ENCODE data around the gene NPIPA7.
"Not testable (repeated sequence)": the region's sequence is repeated elsewhere in the genome, so short reads cannot be mapped to it uniquely, and the experiment has no call there.

Gene NPIPA7

DNA sequence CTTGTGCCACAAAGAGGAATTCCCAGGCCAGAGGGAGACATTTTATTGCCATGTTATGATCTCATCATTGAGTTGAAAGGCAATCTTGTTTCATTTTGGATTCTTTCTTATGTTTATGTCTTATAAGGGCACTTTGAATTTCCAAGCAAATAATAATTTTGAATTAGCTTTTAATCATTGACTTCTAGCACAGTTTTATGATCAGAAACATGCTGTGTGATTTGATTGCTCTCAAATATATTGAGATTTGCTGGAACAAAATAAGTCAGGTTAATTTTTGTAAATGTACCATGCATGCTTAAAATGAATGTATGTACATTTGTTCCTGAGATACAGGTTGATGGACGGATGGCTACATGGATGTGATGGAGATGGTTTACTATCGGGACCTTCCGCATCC lies at the start of gene NPIPA7:
TSS of gene NPIPA7 (plus strand) at position 301 of the 400 bp plus-strand sequence. CDS start 105 bp downstream, outside the sequence.
- not testable (repeated sequence) for DNase-seq (ENCODE audit: low spot score in 2 of 2); ATAC-seq (ENCODE audit: low read depth); H3K27ac Mint-ChIP-seq; H3K36me3 Mint-ChIP-seq; H3K4me3 Mint-ChIP-seq; H3K27me3 Mint-ChIP-seq; H3K9me3 Mint-ChIP-seq; H3K4me1 Mint-ChIP-seq

DNA sequence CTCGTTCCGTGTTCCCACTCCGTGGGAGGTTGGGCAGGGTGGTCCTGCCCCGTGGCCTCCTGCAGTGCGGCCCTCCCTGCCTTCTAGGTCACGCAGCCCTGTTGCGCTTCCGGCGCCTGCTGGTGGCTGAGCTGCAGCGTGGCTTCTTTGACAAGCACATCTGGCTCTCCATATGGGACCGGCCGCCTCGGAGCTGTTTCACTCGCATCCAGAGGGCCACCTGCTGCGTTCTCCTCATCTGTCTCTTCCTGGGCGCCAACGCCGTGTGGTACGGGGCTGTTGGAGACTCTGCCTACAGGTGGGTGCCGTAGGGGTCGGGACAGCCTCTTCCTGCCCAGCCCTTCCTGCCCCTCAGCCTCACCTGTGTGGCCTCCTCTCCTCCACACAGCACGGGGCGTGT lies 47.5 kb upstream of the NPIPA7 start:
- not testable (repeated sequence) for ATAC-seq (ENCODE audit: low read depth); H3K9me3 Mint-ChIP-seq; H3K4me3 Mint-ChIP-seq; H3K36me3 Mint-ChIP-seq; DNase-seq (ENCODE audit: low spot score in 2 of 2); H3K27ac Mint-ChIP-seq; H3K27me3 Mint-ChIP-seq; H3K4me1 Mint-ChIP-seq

DNA sequence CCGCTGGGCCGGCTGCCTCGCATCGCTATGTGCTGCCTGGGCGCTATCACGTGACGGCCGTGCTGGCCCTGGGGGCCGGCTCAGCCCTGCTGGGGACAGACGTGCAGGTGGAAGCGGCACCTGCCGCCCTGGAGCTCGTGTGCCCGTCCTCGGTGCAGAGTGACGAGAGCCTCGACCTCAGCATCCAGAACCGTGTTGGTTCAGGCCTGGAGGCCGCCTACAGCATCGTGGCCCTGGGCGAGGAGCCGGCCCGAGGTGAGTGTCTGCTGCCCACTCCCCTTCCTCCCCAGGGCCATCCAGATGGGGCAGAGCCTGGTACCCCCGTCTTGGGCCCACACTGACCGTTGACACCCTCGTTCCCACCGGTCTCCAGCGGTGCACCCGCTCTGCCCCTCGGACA lies 21.4 kb upstream of the NPIPA7 start:
- not testable (repeated sequence) for H3K4me1 Mint-ChIP-seq; H3K27me3 Mint-ChIP-seq; H3K4me3 Mint-ChIP-seq; H3K27ac Mint-ChIP-seq; ATAC-seq (ENCODE audit: low read depth); DNase-seq (ENCODE audit: low spot score in 2 of 2); H3K36me3 Mint-ChIP-seq; H3K9me3 Mint-ChIP-seq

DNA sequence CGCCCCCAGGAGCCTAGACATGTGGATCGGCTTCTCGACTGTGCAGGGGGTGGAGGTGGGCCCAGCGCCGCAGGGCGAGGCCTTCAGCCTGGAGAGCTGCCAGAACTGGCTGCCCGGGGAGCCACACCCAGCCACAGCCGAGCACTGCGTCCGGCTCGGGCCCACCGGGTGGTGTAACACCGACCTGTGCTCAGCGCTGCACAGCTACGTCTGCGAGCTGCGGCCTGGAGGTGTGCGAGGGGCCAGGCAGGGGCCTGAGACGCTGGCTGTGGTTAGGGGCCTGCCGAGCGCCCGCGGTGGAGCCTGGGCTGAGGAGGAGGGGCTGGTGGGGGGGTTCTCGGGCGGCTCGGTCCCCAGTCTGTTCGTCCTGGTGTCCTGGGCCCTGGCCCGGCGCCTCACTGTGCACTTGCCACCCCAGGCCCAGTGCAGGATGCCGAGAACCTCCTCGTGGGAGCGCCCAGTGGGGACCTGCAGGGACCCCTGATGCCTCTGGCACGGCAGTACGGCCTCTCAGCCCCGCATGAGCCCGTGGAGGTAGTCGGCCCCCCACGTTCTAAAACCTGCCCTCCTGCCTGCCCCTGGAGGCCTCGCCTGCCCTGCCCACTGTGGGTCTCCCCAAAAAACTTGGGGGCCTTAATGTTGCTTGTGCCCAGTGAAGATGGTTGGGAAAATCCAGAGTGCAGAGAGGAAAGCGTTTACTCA lies 20.2 kb upstream of the NPIPA7 start:
- ATAC-seq (ENCODE audit: low read depth); H3K9me3 Mint-ChIP-seq; DNase-seq (ENCODE audit: low spot score in 2 of 2); H3K36me3 Mint-ChIP-seq; H3K27me3 Mint-ChIP-seq; H3K27ac Mint-ChIP-seq; H3K4me1 Mint-ChIP-seq; H3K4me3 Mint-ChIP-seq: not testable (repeated sequence)

DNA sequence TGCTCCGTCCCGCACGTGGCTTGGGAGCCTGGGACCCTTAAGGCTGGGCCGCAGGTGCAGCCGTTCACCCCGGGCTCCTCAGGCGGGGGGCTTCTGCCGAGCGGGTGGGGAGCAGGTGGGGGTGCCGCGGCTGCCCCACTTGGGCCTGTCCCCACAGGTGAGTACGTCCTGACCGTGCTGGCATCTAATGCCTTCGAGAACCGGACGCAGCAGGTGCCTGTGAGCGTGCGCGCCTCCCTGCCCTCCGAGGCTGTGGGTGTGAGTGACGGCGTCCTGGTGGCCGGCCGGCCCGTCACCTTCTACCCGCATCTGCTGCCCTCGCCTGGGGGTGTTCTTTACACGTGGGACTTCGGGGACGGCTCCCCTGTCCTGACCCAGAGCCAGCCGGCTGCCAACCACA lies 15.3 kb upstream of the NPIPA7 start:
- H3K36me3 Mint-ChIP-seq; H3K4me1 Mint-ChIP-seq; DNase-seq (ENCODE audit: low spot score in 2 of 2); H3K27me3 Mint-ChIP-seq; H3K4me3 Mint-ChIP-seq; H3K9me3 Mint-ChIP-seq; ATAC-seq (ENCODE audit: low read depth); H3K27ac Mint-ChIP-seq: not testable (repeated sequence)

DNA sequence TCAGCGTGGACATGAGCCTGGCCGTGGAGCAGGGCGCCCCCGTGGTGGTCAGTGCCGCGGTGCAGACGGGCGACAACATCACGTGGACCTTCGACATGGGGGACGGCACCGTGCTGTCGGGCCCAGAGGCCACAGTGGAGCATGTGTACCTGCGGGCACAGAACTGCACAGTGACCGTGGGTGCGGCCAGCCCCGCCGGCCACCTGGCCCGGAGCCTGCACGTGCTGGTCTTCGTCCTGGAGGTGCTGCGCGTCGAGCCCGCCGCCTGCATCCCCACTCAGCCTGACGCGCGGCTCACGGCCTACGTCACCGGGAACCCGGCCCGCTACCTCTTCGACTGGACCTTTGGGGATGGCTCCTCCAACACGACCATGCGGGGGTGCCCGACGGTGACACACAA lies 14.8 kb upstream of the NPIPA7 start:
- not testable (repeated sequence) for H3K36me3 Mint-ChIP-seq; DNase-seq (ENCODE audit: low spot score in 2 of 2); ATAC-seq (ENCODE audit: low read depth); H3K9me3 Mint-ChIP-seq; H3K4me3 Mint-ChIP-seq; H3K27ac Mint-ChIP-seq; H3K4me1 Mint-ChIP-seq; H3K27me3 Mint-ChIP-seq

DNA sequence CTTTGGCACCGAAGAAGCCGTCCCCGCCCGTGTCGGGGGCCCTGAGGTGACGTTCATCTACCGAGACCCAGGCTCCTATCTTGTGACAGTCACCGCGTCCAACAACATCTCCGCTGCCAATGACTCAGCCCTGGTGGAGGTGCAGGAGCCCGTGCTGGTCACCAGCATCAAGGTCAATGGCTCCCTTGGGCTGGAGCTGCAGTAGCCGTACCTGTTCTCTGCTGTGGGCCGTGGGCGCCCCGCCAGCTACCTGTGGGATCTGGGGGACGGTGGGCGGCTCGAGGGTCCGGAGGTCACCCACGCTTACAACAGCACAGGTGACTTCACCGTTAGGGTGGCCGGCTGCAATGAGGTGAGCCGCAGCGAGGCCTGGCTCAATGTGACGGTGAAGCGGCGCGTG lies 14.2 kb upstream of the NPIPA7 start:
- not testable (repeated sequence) for H3K36me3 Mint-ChIP-seq; DNase-seq (ENCODE audit: low spot score in 2 of 2); H3K9me3 Mint-ChIP-seq; H3K4me3 Mint-ChIP-seq; ATAC-seq (ENCODE audit: low read depth); H3K27ac Mint-ChIP-seq; H3K27me3 Mint-ChIP-seq; H3K4me1 Mint-ChIP-seq

DNA sequence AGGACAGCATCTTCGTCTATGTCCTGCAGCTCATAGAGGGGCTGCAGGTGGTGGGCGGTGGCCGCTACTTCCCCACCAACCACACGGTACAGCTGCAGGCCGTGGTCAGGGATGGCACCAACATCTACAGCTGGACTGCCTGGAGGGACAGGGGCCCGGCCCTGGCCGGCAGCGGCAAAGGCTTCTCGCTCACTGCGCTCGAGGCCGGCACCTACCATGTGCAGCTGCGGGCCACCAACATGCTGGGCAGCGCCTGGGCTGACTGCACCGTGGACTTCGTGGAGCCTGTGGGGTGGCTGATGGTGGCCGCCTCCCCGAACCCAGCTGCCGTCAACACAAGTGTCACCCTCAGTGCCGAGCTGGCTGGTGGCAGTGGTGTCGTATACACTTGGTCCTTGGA lies 13.6 kb upstream of the NPIPA7 start:
- H3K27ac Mint-ChIP-seq; ATAC-seq (ENCODE audit: low read depth); H3K36me3 Mint-ChIP-seq; DNase-seq (ENCODE audit: low spot score in 2 of 2); H3K27me3 Mint-ChIP-seq; H3K4me1 Mint-ChIP-seq; H3K9me3 Mint-ChIP-seq; H3K4me3 Mint-ChIP-seq: not testable (repeated sequence)

DNA sequence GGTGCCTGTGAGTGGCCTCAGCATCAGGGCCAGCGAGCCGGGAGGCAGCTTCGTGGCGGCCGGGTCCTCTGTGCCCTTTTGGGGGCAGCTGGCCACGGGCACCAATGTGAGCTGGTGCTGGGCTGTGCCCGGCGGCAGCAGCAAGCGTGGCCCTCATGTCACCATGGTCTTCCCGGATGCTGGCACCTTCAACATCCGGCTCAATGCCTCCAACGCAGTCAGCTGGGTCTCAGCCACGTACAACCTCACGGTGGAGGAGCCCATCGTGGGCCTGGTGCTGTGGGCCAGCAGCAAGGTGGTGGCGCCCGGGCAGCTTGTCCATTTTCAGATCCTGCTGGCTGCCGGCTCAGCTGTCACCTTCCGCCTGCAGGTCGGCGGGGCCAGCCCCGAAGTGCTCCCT lies 13.1 kb upstream of the NPIPA7 start:
- not testable (repeated sequence) for H3K4me1 Mint-ChIP-seq; DNase-seq (ENCODE audit: low spot score in 2 of 2); H3K36me3 Mint-ChIP-seq; H3K27me3 Mint-ChIP-seq; H3K9me3 Mint-ChIP-seq; H3K4me3 Mint-ChIP-seq; ATAC-seq (ENCODE audit: low read depth); H3K27ac Mint-ChIP-seq

DNA sequence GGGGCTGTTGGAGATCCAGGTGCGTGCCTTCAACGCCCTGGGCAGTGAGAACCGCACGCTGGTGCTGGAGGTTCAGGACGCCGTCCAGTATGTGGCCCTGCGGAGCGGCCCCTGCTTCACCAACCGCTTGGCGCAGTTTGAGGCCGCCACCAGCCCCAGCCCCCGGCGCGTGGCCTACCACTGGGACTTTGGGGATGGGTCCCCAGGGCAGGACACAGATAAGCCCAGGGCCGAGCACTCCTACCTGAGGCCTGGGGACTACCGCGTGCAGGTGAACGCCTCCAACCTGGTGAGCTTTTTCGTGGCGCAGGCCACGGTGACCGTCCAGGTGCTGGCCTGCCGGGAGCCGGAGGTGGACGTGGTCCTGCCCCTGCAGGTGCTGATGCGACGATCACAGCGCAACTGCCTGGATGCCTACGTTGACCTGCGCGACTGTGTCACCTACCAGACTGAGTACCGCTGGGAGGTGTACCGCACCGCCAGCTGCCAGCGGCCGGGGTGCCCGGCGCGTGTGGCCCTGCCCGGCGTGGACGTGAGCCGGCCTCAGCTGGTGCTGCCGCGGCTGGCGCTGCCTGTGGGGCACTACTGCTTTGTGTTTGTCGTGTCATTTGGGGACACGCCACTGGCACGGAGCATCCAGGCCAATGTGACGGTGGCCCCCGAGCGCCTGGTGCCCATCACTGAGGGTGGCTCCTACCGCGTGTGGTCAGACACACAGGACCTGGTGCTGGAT lies 12.2 kb upstream of the NPIPA7 start:
- H3K27ac Mint-ChIP-seq; H3K4me3 Mint-ChIP-seq; H3K27me3 Mint-ChIP-seq; DNase-seq (ENCODE audit: low spot score in 2 of 2); ATAC-seq (ENCODE audit: low read depth); H3K9me3 Mint-ChIP-seq; H3K36me3 Mint-ChIP-seq; H3K4me1 Mint-ChIP-seq: not testable (repeated sequence)

DNA sequence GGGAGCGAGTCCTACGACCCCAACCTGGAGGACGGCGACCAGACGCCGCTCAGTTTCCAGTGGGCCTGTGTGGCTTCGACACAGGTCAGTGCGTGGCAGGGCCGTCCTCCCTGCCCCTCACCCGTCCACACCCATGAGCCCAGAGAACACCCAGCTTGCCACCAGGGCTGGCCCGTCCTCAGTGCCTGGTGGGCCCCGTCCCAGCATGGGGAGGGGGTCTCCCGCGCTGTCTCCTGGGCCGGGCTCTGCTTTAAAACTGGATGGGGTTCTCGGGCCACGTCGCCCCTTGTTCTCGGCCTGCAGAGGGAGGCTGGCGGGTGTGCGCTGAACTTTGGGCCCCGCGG lies 11.7 kb upstream of the NPIPA7 start:
- not testable (repeated sequence) for DNase-seq (ENCODE audit: low spot score in 2 of 2); H3K4me3 Mint-ChIP-seq; H3K36me3 Mint-ChIP-seq; ATAC-seq (ENCODE audit: low read depth); H3K9me3 Mint-ChIP-seq; H3K27ac Mint-ChIP-seq; H3K27me3 Mint-ChIP-seq; H3K4me1 Mint-ChIP-seq

DNA sequence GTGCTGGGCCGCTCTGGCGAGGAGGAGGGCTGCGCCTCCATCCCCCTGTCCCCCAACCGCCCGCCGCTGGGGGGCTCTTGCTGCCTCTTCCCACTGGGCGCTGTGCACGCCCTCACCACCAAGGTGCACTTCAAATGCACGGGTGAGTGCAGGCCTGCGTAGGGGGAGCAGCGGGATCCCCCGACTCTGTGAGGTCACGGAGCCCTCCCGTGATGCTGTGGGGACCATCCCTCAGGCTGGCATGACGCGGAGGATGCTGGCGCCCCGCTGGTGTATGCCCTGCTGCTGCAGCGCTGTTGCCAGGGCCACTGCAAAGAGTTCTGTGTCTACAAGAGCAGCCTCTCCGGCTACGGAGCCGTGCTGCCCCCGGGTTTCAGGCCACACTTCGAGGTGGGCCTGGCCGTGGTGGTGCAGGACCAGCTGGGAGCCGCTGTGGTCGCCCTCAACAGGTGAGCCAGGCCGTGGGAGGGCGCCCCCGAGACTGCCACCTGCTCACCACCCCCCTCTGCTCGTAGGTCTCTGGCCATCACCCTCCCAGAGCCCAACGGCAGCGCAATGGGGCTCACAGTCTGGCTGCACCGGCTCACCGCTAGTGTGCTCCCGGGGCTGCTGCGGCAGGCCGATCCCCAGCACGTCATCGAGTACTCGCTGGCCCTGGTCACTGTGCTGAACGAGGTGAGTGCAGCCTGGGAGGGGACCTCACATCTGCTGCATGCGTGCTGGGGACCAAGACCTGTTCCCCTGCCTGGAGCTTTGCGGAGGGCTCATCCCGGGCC lies 9.7 kb upstream of the NPIPA7 start:
- H3K9me3 Mint-ChIP-seq; H3K4me1 Mint-ChIP-seq; H3K4me3 Mint-ChIP-seq; ATAC-seq (ENCODE audit: low read depth); H3K27me3 Mint-ChIP-seq; DNase-seq (ENCODE audit: low spot score in 2 of 2); H3K27ac Mint-ChIP-seq; H3K36me3 Mint-ChIP-seq: not testable (repeated sequence)

DNA sequence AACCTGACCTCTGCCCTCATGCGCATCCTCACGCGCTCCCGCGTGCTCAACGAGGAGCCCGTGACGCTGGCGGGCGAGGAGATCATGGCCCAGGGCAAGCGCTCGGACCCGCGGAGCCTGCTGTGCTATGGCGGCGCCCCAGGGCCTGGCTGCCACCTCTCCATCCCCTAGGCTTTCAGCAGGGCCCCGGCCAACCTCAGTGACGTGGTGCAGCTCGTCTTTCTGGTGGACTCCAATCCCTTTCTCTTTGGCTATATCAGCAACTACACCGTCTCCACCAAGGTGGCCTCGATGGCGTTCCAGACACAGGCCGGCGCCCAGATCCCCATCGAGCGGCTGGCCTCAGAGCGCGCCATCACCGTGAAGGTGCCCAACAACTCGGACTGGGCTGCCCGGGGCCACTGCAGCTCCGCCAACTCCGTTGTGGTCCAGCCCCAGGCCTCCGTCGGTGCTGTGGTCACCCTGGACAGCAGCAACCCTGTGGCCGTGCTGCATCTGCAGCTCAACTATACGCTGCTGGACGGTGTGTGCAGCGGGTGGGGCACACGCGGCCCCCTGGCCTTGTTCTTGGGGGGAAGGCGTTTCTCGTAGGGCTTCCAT lies 7.7 kb upstream of the NPIPA7 start:
- not testable (repeated sequence) for DNase-seq (ENCODE audit: low spot score in 2 of 2); H3K4me3 Mint-ChIP-seq; H3K9me3 Mint-ChIP-seq; ATAC-seq (ENCODE audit: low read depth); H3K27me3 Mint-ChIP-seq; H3K27ac Mint-ChIP-seq; H3K36me3 Mint-ChIP-seq; H3K4me1 Mint-ChIP-seq

DNA sequence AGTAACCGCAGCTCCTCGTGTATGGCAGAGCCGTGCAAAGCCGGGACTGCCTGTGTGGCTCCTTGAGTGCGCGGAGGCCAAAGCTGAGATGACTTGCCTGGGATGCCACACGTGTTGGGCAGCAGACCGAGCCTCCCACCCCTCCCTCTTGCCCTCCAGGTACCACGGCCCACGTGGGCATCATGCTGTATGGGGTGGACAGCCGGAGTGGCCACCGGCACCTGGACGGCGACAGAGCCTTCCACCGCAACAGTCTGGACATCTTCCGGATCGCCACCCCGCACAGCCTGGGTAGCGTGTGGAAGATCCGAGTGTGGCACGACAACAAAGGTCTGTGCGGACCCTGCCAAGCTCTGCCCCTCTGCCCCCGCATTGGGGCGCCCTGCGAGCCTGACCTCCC lies 4.7 kb upstream of the NPIPA7 start:
- H3K36me3 Mint-ChIP-seq; H3K27ac Mint-ChIP-seq; H3K4me1 Mint-ChIP-seq; H3K9me3 Mint-ChIP-seq; H3K4me3 Mint-ChIP-seq; ATAC-seq (ENCODE audit: low read depth); H3K27me3 Mint-ChIP-seq; DNase-seq (ENCODE audit: low spot score in 2 of 2): not testable (repeated sequence)
